Nephron (organoid): Measurements from ENCODE around the gene AURKB.
A peak's percentile ranks its signal among the peaks of the same experiment; 100 is the strongest.

Source experiments
- H3K27ac Mint-ChIP-seq, 3 experiments: 2 replicates each; pipeline ENCODE4 v1.8.0; 2020; ENCODE audit warnings: mixed read lengths in 3 of 3, mild to moderate bottlenecking in 2 of 3, moderate library complexity in 1 of 3
- H3K27me3 Mint-ChIP-seq: 2 replicates; pipeline ENCODE4 v1.8.0; 2021; ENCODE audit warnings: low read depth, mild to moderate bottlenecking, moderate library complexity, mixed read lengths
- H3K36me3 Mint-ChIP-seq: 2 replicates; pipeline ENCODE4 v1.8.0; 2020; ENCODE audit warnings: low read depth, mixed read lengths
- H3K4me1 Mint-ChIP-seq: 2 replicates; pipeline ENCODE4 v1.8.0; 2020; ENCODE audit warnings: mixed read lengths
- H3K4me3 Mint-ChIP-seq, 3 experiments: 2 replicates each; pipeline ENCODE4 v1.8.0; 2020; ENCODE audit warnings: mild to moderate bottlenecking in 3 of 3, mixed read lengths in 3 of 3, moderate library complexity in 2 of 3
- H3K9me3 Mint-ChIP-seq: 2 replicates; pipeline ENCODE4 v1.8.0; 2020; ENCODE audit warnings: mixed read lengths
- TF ChIP-seq, protein P1 (sequence below), 3 experiments: fragments of 200-600 bp; sonication (generic); IDR thresholded peaks; one replicate each; pipeline ENCODE4 v1.5.0; 2021; ENCODE audit warnings: antibody characterized with exemption in 3 of 3; ENCODE audit not compliant: unreplicated experiment in 3 of 3

Gene AURKB

GRCh38 chr17:8237886-8238285 is 27.5 kb upstream of the AURKB start:
- peaks cover 4% of the 10 kb centered on the region for H3K4me1 Mint-ChIP-seq
- no peak overlapping the region for H3K27ac Mint-ChIP-seq
- no peaks in the 10 kb centered on the region for H3K9me3 Mint-ChIP-seq
- H3K36me3 Mint-ChIP-seq: peaks cover 41% of the 10 kb centered on the region
- H3K4me3 Mint-ChIP-seq: no peak overlapping the region
- TF ChIP-seq, protein P1, sequence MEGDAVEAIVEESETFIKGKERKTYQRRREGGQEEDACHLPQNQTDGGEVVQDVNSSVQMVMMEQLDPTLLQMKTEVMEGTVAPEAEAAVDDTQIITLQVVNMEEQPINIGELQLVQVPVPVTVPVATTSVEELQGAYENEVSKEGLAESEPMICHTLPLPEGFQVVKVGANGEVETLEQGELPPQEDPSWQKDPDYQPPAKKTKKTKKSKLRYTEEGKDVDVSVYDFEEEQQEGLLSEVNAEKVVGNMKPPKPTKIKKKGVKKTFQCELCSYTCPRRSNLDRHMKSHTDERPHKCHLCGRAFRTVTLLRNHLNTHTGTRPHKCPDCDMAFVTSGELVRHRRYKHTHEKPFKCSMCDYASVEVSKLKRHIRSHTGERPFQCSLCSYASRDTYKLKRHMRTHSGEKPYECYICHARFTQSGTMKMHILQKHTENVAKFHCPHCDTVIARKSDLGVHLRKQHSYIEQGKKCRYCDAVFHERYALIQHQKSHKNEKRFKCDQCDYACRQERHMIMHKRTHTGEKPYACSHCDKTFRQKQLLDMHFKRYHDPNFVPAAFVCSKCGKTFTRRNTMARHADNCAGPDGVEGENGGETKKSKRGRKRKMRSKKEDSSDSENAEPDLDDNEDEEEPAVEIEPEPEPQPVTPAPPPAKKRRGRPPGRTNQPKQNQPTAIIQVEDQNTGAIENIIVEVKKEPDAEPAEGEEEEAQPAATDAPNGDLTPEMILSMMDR (IDR thresholded peaks at IDR 0.05; ENCODE audit: unreplicated experiment in 3 of 3): no peak
- H3K27me3 Mint-ChIP-seq: no peaks in the 10 kb centered on the region

- Mint-ChIP-seq H3K27me3 (no peaks in the 10 kb centered on the region), H3K36me3 (peaks cover 41% of the 10 kb centered on the region), H3K9me3 (no peaks in the 10 kb centered on the region), H3K4me1 (peaks cover 4% of the 10 kb centered on the region), H3K4me3 (no peak overlapping the region), H3K27ac (peak overlapping the region in 1 of 3 experiments; percentile 56)
- TF ChIP-seq, protein P1 (IDR thresholded peaks at IDR 0.05; ENCODE audit: unreplicated experiment in 3 of 3): no peak
Observed at GRCh38 chr17:8237175-8237574, 26.8 kb upstream of the AURKB start.

- H3K4me3 Mint-ChIP-seq: no peak overlapping the region
- TF ChIP-seq, protein P1 (IDR thresholded peaks at IDR 0.05; ENCODE audit: unreplicated experiment in 3 of 3): no peak
- no peak overlapping the region for H3K27ac Mint-ChIP-seq
- no peaks in the 10 kb centered on the region for H3K9me3 Mint-ChIP-seq
- H3K27me3 Mint-ChIP-seq: no peaks in the 10 kb centered on the region
- peaks cover 4% of the 10 kb centered on the region for H3K4me1 Mint-ChIP-seq
- H3K36me3 Mint-ChIP-seq: peaks cover 54% of the 10 kb centered on the region
Observed at GRCh38 chr17:8235676-8236075, 25.3 kb upstream of the AURKB start.

GRCh38 chr17:8234361-8235270 is 24.2 kb upstream of the AURKB start:
- no peak overlapping the region for H3K27ac Mint-ChIP-seq

GRCh38 chr17:8231701-8232100 is 21.3 kb upstream of the AURKB start:
- H3K4me1 Mint-ChIP-seq: peaks cover 10% of the 10 kb centered on the region
- H3K27ac Mint-ChIP-seq: no peak overlapping the region
- H3K4me3 Mint-ChIP-seq: no peak overlapping the region
- TF ChIP-seq, protein P1 (IDR thresholded peaks at IDR 0.05; ENCODE audit: unreplicated experiment in 3 of 3): no peak
- peaks cover 65% of the 10 kb centered on the region for H3K36me3 Mint-ChIP-seq
- no peaks in the 10 kb centered on the region for H3K9me3 Mint-ChIP-seq
- no peaks in the 10 kb centered on the region for H3K27me3 Mint-ChIP-seq

More at GRCh38 chr17:8234361-8235270, 24.2 kb upstream of the AURKB start:
- H3K9me3 Mint-ChIP-seq: no peaks in the 10 kb centered on the region
- H3K4me3 Mint-ChIP-seq: no peak overlapping the region
- peaks cover 61% of the 10 kb centered on the region for H3K36me3 Mint-ChIP-seq
- TF ChIP-seq, protein P1 (IDR thresholded peaks at IDR 0.05; ENCODE audit: unreplicated experiment in 3 of 3): no peak
- H3K4me1 Mint-ChIP-seq: peaks cover 4% of the 10 kb centered on the region
- no peaks in the 10 kb centered on the region for H3K27me3 Mint-ChIP-seq

DNA sequence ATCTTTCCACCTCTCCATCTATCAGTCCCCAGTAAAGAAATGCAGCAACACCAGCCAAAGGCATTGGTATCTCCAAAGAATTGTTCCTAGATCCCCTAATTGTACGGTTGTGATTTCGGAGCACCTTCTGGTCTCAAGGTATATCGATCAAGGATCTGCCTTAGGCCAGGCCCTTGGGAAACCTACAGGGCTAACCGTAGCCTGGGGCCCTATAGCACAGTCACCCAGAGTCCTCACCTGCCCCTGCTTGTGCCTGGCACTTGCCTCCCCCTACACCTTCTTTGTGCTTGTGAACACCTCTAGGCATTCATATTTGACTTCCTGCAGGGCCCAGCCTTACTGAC is 16.8 kb upstream of the AURKB start:
- peak overlapping the region; percentile 84 to 96 (median 86) for H3K27ac Mint-ChIP-seq
- TF ChIP-seq, protein P1 (IDR thresholded peaks at IDR 0.05; ENCODE audit: unreplicated experiment in 3 of 3): no peak
- H3K4me1 Mint-ChIP-seq: peaks cover 23% of the 10 kb centered on the region
- H3K27me3 Mint-ChIP-seq: no peaks in the 10 kb centered on the region
- no peaks in the 10 kb centered on the region for H3K9me3 Mint-ChIP-seq
- peaks cover 38% of the 10 kb centered on the region for H3K36me3 Mint-ChIP-seq
- H3K4me3 Mint-ChIP-seq: peak overlapping the region; percentile 82 to 86 (median 84)
